AG04449 (cell line): ENCODE data around the gene UBAP2.
"Not testable (repeated sequence)": the region's sequence is repeated elsewhere in the genome, so short reads cannot be mapped to it uniquely, and the experiment has no call there.

Source experiments
- CTCF ChIA-PET: fragments of 350-600 bp; formaldehyde crosslinking; extraction: SDS; loops from one replicate; lab custom pipeline; 2021; ENCODE audit warnings: antibody characterized with exemption; lab: Yijun Ruan, JAX
- POLR2A ChIA-PET: fragments of 400-600, 350-600 bp; formaldehyde crosslinking; extraction: SDS; loops from one replicate; lab custom pipeline; 2020; ENCODE audit warnings: antibody characterized with exemption, inconsistent platforms; lab: Yijun Ruan, JAX
- DNase-seq: peaks from one replicate; pipeline ENCODE4 v3.0.0-alpha.2; 2010; ENCODE audit warnings: low read depth, low spot score
- H3K4me3 ChIP-seq: 2 replicates; pipeline ENCODE4 v1.5.1; 2011; ENCODE audit warnings: low read depth, mild to moderate bottlenecking, control low read depth, low read length
- TF ChIP-seq, protein P1 (sequence below): IDR thresholded peaks from one replicate; pipeline ENCODE4 v1.5.1; 2011; ENCODE audit warnings: mild to moderate bottlenecking, moderate library complexity, low read length, control low read depth, inconsistent platforms; ENCODE audit not compliant: insufficient read depth; ENCODE audit errors: missing control alignments

UBAP2 gene

GRCh38 chr9:33964086-33964768, 84.5 kb downstream of the UBAP2 start:
- no peak for DNase-seq
- H3K4me3 ChIP-seq: no peak overlapping the region
- ChIA-PET POLR2A (no interaction called here), CTCF (interaction anchor here (1.1 to 1.3 kb wide), 2 partner anchors 21 to 109 kb away, joined by 3 read pairs; no protein-coding TSS in a partner anchor)
- TF ChIP-seq, protein P1, sequence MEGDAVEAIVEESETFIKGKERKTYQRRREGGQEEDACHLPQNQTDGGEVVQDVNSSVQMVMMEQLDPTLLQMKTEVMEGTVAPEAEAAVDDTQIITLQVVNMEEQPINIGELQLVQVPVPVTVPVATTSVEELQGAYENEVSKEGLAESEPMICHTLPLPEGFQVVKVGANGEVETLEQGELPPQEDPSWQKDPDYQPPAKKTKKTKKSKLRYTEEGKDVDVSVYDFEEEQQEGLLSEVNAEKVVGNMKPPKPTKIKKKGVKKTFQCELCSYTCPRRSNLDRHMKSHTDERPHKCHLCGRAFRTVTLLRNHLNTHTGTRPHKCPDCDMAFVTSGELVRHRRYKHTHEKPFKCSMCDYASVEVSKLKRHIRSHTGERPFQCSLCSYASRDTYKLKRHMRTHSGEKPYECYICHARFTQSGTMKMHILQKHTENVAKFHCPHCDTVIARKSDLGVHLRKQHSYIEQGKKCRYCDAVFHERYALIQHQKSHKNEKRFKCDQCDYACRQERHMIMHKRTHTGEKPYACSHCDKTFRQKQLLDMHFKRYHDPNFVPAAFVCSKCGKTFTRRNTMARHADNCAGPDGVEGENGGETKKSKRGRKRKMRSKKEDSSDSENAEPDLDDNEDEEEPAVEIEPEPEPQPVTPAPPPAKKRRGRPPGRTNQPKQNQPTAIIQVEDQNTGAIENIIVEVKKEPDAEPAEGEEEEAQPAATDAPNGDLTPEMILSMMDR: no peak

GRCh38 chr9:33962468-33962867, 86.2 kb downstream of the UBAP2 start:
- H3K4me3 ChIP-seq, POLR2A ChIA-PET, DNase-seq: not testable (repeated sequence)
- CTCF ChIA-PET: interaction anchor here (1.1 to 1.6 kb wide), 3 partner anchors 8 to 149 kb away, joined by 3 to 4 read pairs (median 3); no protein-coding TSS in a partner anchor

- no peak overlapping the region for H3K4me3 ChIP-seq
- no peak for DNase-seq
- TF ChIP-seq, protein P1: no peak
- ChIA-PET CTCF (interaction anchor here (1.3 kb wide), 1 partner anchor 10 kb away, joined by 3 read pairs; no protein-coding TSS in a partner anchor), POLR2A (no interaction called here)
Observed at GRCh38 chr9:33959725-33960124, 89.0 kb downstream of the UBAP2 start.

- no peak for DNase-seq
- CTCF ChIA-PET: interaction anchor here (0.6 to 0.7 kb wide), 2 partner anchors 9 to 56 kb away, joined by 3 read pairs; no protein-coding TSS in a partner anchor
- no peak overlapping the region for H3K4me3 ChIP-seq
- TF ChIP-seq, protein P1: no peak
- POLR2A ChIA-PET: no interaction called here
Observed at GRCh38 chr9:33956544-33956943, 92.1 kb downstream of the UBAP2 start.

DNA sequence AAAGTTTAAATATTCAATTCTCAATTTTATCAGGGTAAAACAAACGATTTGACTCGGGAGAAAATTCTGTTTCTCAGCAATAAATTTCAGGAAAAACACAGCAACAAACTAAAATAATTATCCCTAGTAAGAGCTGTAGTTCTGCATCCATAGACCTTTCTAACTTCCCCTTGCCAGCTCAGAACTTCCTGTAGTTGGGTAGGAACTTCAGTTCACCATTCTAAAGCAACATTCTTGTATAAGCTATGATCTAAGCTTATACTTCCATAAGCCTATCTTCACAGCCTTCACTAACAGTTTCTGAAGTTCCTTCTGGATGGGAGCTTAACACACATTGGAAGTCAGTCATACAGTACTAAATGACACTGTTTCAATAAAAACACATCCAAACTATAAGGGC, 96.6 kb downstream of the UBAP2 start:
- no peak for DNase-seq
- CTCF ChIA-PET: interaction anchor here (0.9 to 1.3 kb wide), 3 partner anchors 9 to 138 kb away, joined by 4 to 9 read pairs (median 5); no protein-coding TSS in a partner anchor
- H3K4me3 ChIP-seq: no peak overlapping the region
- TF ChIP-seq, protein P1: no peak
- POLR2A ChIA-PET: no interaction called here

GRCh38 chr9:33950371-33950770, 98.3 kb downstream of the UBAP2 start:
- no peak overlapping the region for H3K4me3 ChIP-seq
- TF ChIP-seq, protein P1: no peak
- ChIA-PET POLR2A (no interaction called here), CTCF (interaction anchor here (1.1 kb wide), 1 partner anchor 124 kb away, joined by 3 read pairs; no protein-coding TSS in a partner anchor)
- DNase-seq: no peak
